ENCODE results near the gene PACRG. TPM values are rescaled to one million over a fixed set of nuclear protein-coding genes. Genes with fewer than 3 reads are reported as not detected.
A peak's percentile ranks its signal among the peaks of the same experiment; 100 is the strongest.
"Not testable (repeated sequence)": the region's sequence is repeated elsewhere in the genome, so short reads cannot be mapped to it uniquely, and the experiment has no call there.

Gene PACRG
- total RNA-seq: 10 to 100 TPM in 6 of 10 donors, 1 to 10 TPM in 4; 7.1 to 34.6 (median 10.3) TPM
- polyA plus RNA-seq: 1 to 10 TPM; 2.1 to 5.3 TPM
- long read RNA-seq, donor 1, partial matches to known transcripts: 0 of 31 reads
- long read RNA-seq, donor 1, other reads (novel, unspliced or antisense): 31 of 31 reads
- long read RNA-seq, donor 2, partial matches to known transcripts: 2 of 35 reads
- long read RNA-seq, donor 2, other reads (novel, unspliced or antisense): 33 of 35 reads
- long read RNA-seq, donor 3, partial matches to known transcripts: 0 of 8 reads
- long read RNA-seq, donor 3, other reads (novel, unspliced or antisense): 8 of 8 reads

DNA sequence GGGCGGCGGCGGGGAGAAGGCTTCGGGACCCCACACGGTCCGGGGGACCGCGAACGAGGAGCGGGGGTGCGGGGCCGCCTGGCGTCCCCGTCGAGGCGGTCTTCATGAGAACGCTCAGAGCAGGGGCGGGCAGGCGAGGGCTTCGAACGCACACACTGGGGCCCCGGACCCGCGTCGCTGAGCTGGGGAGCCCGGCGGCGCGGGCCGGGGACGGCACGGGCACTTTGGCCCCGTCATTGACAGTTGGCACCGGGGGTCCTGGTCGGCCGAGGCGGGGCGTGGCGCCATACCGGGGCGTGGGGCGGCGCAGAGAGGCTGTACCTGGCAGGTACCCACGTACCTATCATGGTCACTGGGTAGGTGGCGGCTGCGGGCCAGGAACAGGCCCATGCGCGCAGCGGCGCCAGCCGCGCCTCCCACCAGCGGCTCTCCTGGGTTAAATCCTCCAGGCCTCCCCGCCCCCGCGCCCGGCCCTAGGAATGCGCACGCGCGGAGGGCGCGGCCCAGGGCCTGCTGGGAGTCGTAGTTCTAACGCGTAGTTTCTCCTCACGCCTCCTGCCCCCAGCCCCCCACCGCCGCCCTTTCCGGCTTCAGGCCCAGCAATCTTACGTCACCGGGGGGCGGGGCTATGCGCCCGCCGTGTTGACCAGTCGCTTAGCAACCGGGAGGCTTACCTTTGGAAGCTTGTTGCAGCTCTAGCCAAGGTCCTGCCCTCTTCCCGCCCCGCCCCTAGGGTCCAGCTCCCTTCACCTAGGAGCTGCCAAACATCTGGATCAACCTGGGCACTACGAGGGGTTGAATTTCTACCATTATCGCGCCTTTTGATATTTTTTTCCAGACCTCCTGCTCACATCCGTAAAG is at the start of gene PACRG, which contains the start of gene PRKN:
PACRG (plus strand) TSS at position 653 of the 861 bp plus-strand sequence.
PRKN (minus strand) TSS at position 445 of the 861 bp plus-strand sequence.
- intact Hi-C loops (cut with DNase I): loop anchor here in 6 of 10 donors (2.0 to 10.0 kb wide), 7 partner anchors 21 to 553 kb away; no protein-coding TSS in a partner anchor
- Histone ChIP-seq H3K27me3 (no peaks in the 10 kb centered on the region), H3K4me1 (peaks cover 0 to 24% (median 16%) of the 10 kb centered on the region in 9 donors), H3K4me3 (peak within 1 kb of the TSS; percentile 60 to 98 (median 90)), H3K9me3 (peaks cover 0 to 16% (median 8%) of the 10 kb centered on the region in 11 donors), H3K36me3 (no peaks in the 10 kb centered on the region), H3K27ac (peak within 1 kb of the TSS; percentile 83 to 97 (median 95))
- peak; percentile 99 for DNase-seq
- peak in 1 of 9 donors; percentile 15 for TF ChIP-seq CTCF (IDR thresholded peaks at IDR 0.05)
- ATAC-seq: peak; percentile 99 to 100 (median 99)
- WGBS, 2 donors: 1% methylated on average over 83 to 84 of the region's 84 CpGs

DNA sequence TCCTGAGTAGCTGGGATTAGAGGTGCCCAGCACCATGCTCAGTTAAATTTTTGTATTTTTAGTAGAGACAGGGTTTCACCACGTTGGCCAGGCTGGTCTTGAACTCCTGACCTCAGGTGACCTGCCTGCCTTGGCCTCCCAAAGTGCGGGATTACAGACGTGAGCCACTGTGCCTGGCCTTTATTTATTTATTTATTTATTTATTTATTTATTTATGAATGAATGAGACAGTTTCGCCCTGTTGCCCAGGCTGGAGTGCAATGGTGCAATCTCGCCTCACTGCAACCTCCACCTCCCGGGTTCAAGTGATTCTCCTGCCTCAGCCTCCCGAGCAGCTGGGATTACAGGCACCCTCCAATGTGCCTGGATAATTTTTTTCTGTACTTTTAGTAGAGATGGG is 48.9 kb upstream of the PACRG start:
- H3K27me3 ChIP-seq; ATAC-seq; H3K27ac ChIP-seq; H3K4me3 ChIP-seq; DNase-seq; intact Hi-C loops (cut with DNase I); H3K36me3 ChIP-seq; H3K9me3 ChIP-seq: not testable (repeated sequence)
- 89 to 92% methylated on average over 7 of the region's 7 CpGs for WGBS, 2 donors
- peaks cover 0 to 20% (median 11%) of the 10 kb centered on the region in 9 donors for H3K4me1 ChIP-seq

- Histone ChIP-seq H3K27me3 (no peaks in the 10 kb centered on the region), H3K9me3 (no peaks in the 10 kb centered on the region), H3K4me1 (peaks cover 0 to 26% (median 15%) of the 10 kb centered on the region in 9 donors), H3K27ac (no peak overlapping the region), H3K36me3 (no peaks in the 10 kb centered on the region), H3K4me3 (no peak overlapping the region)
- DNase-seq (no peak), ATAC-seq (no peak)
- 77 to 81% methylated on average over 1 of the region's 1 CpG for WGBS, 2 donors
- intact Hi-C loops (cut with DNase I): no loop called here
- TF ChIP-seq CTCF (IDR thresholded peaks at IDR 0.05): no peak
Measured at GRCh38 chr6:162679681-162680080, 48.1 kb upstream of the PACRG start.

DNA sequence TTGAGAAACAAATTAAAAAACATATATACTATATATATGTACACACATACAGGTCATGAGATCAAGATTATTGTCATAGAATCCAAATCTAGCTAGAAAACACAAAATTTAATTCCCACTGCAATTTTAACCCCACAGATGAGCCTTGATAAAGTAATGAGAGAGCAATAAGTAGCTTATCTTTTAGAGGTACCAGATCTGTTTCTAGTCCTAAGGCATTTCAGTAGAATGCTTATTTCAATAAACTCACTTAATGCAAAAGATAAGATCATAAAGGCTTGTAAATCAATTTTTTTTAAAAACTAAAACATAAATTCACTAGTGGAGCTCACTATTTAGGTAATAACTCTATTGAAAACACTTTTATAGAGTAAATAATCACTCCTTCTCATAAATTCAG is 47.4 kb upstream of the PACRG start:
- no peak for TF ChIP-seq CTCF (IDR thresholded peaks at IDR 0.05)
- Histone ChIP-seq H3K4me3 (no peak overlapping the region), H3K27me3 (no peaks in the 10 kb centered on the region), H3K27ac (no peak overlapping the region), H3K4me1 (peaks cover 0 to 26% (median 15%) of the 10 kb centered on the region in 9 donors), H3K9me3 (no peaks in the 10 kb centered on the region), H3K36me3 (no peaks in the 10 kb centered on the region)
- intact Hi-C loops (cut with DNase I): no loop called here
- DNase-seq (no peak), ATAC-seq (no peak)

Measured in heart right ventricle (tissue), 16 donors.